ENCODE results near the gene IKZF1. TPM values are rescaled to one million over a fixed set of nuclear protein-coding genes. Genes with fewer than 3 reads are reported as not detected.

Gene IKZF1
- total RNA-seq, 6 donors from 2014 or later: 33.8 to 65.1 (median 49.8) TPM

GRCh38 chr7:50309721-50310120 lies 5.2 kb downstream of the IKZF1 start:
- Histone ChIP-seq H3K4me3 (no peak overlapping the region), H3K4me1 (peaks cover 0 to 12% (median 7%) of the 10 kb centered on the region in 4 donors), H3K27me3 (no peaks in the 10 kb centered on the region), H3K27ac (peak overlapping the region in 3 of 4 donors; percentile 51 to 84 (median 77)), H3K9me3 (no peaks in the 10 kb centered on the region), H3K36me3 (no peaks in the 10 kb centered on the region)
- TF ChIP-seq CTCF (IDR thresholded peaks at IDR 0.05) (no peak), POLR2A (IDR thresholded peaks at IDR 0.05) (no peak), POLR2AphosphoS5 (IDR thresholded peaks at IDR 0.05) (no peak), EP300 (IDR thresholded peaks at IDR 0.05) (no peak)
- 63 to 66% methylated on average over 3 of the region's 3 CpGs for WGBS, 2 donors
- ATAC-seq (ENCODE audit: low FRiP score in 2 of 2): no peak
- DNase-seq: no peak

GRCh38 chr7:50310361-50310760 lies 5.8 kb downstream of the IKZF1 start:
- Histone ChIP-seq H3K36me3 (no peaks in the 10 kb centered on the region), H3K27me3 (no peaks in the 10 kb centered on the region), H3K27ac (peak overlapping the region in 3 of 4 donors; percentile 11 to 77 (median 51)), H3K9me3 (no peaks in the 10 kb centered on the region), H3K4me1 (peaks cover 0 to 8% (median 7%) of the 10 kb centered on the region in 4 donors), H3K4me3 (no peak overlapping the region)
- ATAC-seq (ENCODE audit: low FRiP score in 2 of 2) (no peak), DNase-seq (no peak)
- WGBS, 2 donors: 69 to 72% methylated on average over 6 of the region's 6 CpGs
- TF ChIP-seq EP300 (IDR thresholded peaks at IDR 0.05): no peak
- no peak for TF ChIP-seq POLR2A (IDR thresholded peaks at IDR 0.05)
- TF ChIP-seq CTCF (IDR thresholded peaks at IDR 0.05): no peak
- TF ChIP-seq POLR2AphosphoS5 (IDR thresholded peaks at IDR 0.05): no peak

- no peaks in the 10 kb centered on the region for H3K9me3 ChIP-seq
- TF ChIP-seq POLR2A (IDR thresholded peaks at IDR 0.05) (no peak), POLR2AphosphoS5 (IDR thresholded peaks at IDR 0.05) (no peak), CTCF (IDR thresholded peaks at IDR 0.05) (no peak), EP300 (IDR thresholded peaks at IDR 0.05) (no peak)
- peak overlapping the region in 3 of 4 donors; percentile 11 to 77 (median 51) for H3K27ac ChIP-seq
- no peak overlapping the region for H3K4me3 ChIP-seq
- ATAC-seq (ENCODE audit: low FRiP score in 2 of 2) (no peak), DNase-seq (no peak)
- peaks cover 0 to 11% (median 9%) of the 10 kb centered on the region in 4 donors for H3K4me1 ChIP-seq
- no peaks in the 10 kb centered on the region for H3K36me3 ChIP-seq
- WGBS, 2 donors: 88 to 89% methylated on average over 1 of the region's 1 CpG
- H3K27me3 ChIP-seq: no peaks in the 10 kb centered on the region
Observed at GRCh38 chr7:50310956-50311355, 6.4 kb downstream of the IKZF1 start.

- 48 to 54% methylated on average over 10 of the region's 10 CpGs for WGBS, 2 donors
- Histone ChIP-seq H3K4me3 (no peak overlapping the region), H3K27ac (peak overlapping the region; percentile 13 to 52 (median 47)), H3K27me3 (no peaks in the 10 kb centered on the region), H3K36me3 (no peaks in the 10 kb centered on the region), H3K4me1 (peaks cover 0 to 17% (median 15%) of the 10 kb centered on the region in 4 donors), H3K9me3 (no peaks in the 10 kb centered on the region)
- no peak for TF ChIP-seq CTCF (IDR thresholded peaks at IDR 0.05)
- no peak for TF ChIP-seq POLR2A (IDR thresholded peaks at IDR 0.05)
- no peak for TF ChIP-seq POLR2AphosphoS5 (IDR thresholded peaks at IDR 0.05)
- no peak for TF ChIP-seq EP300 (IDR thresholded peaks at IDR 0.05)
- DNase-seq: no peak
- ATAC-seq (ENCODE audit: low FRiP score in 2 of 2): no peak
Observed at GRCh38 chr7:50312250-50313162, 8.0 kb downstream of the IKZF1 start.
